Nephron progenitor cell (in vitro differentiated cells): ENCODE data around the gene PNKD.

Experiments used
- DNase-seq: peaks from one replicate; pipeline ENCODE4 v3.0.0; 2021
- H3K27ac Mint-ChIP-seq: 2 replicates; pipeline ENCODE4 v1.8.0; 2021; ENCODE audit warnings: mild to moderate bottlenecking, moderate library complexity, mixed read lengths
- H3K27me3 Mint-ChIP-seq: 2 replicates; pipeline ENCODE4 v1.8.0; 2021; ENCODE audit warnings: mild to moderate bottlenecking, low read depth, mixed read lengths; ENCODE audit not compliant: poor library complexity
- H3K36me3 Mint-ChIP-seq: 2 replicates; pipeline ENCODE4 v1.8.0; 2021; ENCODE audit warnings: low read depth, mixed read lengths
- H3K4me1 Mint-ChIP-seq: 2 replicates; pipeline ENCODE4 v1.8.0; 2021; ENCODE audit warnings: mixed read lengths
- H3K4me3 Mint-ChIP-seq: 2 replicates; pipeline ENCODE4 v1.8.0; 2021; ENCODE audit warnings: mild to moderate bottlenecking, moderate library complexity, mixed read lengths
- H3K9me3 Mint-ChIP-seq: 2 replicates; pipeline ENCODE4 v1.8.0; 2021; ENCODE audit warnings: mild to moderate bottlenecking, moderate library complexity, mixed read lengths
- TF ChIP-seq, protein P1 (sequence below): fragments of 200-600 bp; sonication (generic); IDR thresholded peaks from 2 replicates; pipeline ENCODE4 v1.5.0; 2021; ENCODE audit warnings: antibody characterized with exemption

The PNKD gene

DNA sequence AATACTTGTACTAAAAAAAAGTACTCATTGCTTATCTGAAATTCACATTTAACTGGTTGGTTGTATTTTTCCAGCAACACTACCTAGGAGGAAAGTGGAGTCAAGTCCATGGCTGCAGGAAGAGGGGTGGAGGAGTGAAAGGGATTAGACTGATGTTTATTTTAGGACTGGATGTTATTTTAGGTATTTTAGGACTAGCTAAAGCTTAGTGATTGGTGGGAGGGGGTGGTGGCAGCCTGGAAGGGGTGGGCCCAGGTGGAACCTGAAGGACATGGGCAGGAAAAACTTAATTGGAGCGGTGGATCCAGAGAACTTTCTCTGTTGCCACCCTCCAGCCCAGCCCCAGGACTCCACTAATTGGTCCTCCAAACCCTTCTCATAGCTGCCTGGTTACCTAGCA lies 25.9 kb downstream of the PNKD start:
- peaks cover 70% of the 10 kb centered on the region for H3K4me1 Mint-ChIP-seq
- no peak for DNase-seq
- TF ChIP-seq, protein P1, sequence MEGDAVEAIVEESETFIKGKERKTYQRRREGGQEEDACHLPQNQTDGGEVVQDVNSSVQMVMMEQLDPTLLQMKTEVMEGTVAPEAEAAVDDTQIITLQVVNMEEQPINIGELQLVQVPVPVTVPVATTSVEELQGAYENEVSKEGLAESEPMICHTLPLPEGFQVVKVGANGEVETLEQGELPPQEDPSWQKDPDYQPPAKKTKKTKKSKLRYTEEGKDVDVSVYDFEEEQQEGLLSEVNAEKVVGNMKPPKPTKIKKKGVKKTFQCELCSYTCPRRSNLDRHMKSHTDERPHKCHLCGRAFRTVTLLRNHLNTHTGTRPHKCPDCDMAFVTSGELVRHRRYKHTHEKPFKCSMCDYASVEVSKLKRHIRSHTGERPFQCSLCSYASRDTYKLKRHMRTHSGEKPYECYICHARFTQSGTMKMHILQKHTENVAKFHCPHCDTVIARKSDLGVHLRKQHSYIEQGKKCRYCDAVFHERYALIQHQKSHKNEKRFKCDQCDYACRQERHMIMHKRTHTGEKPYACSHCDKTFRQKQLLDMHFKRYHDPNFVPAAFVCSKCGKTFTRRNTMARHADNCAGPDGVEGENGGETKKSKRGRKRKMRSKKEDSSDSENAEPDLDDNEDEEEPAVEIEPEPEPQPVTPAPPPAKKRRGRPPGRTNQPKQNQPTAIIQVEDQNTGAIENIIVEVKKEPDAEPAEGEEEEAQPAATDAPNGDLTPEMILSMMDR, result no peak
- no peaks in the 10 kb centered on the region for H3K36me3 Mint-ChIP-seq
- no peak overlapping the region for H3K4me3 Mint-ChIP-seq
- H3K9me3 Mint-ChIP-seq, result no peaks in the 10 kb centered on the region
- peaks cover 15% of the 10 kb centered on the region for H3K27me3 Mint-ChIP-seq
- no peak overlapping the region for H3K27ac Mint-ChIP-seq

DNA sequence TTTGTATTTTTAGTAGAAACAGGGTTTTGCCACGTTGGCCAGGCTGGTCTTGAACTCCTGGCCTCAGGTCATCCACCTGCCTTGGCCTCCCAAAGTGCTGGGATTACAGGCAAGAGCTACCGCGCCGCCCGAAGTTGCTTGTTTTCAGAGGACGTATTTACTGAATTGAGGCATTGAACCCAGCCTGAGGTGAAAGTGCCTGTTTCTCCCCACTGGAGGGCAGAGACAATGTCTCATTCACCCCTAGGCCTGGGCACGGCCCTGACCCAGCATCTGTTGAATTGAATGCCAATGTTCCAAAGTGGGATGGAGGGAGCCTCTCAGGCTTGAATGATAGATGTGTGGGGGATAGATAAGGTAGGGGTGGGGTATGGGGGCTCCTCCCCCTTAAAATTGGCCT lies 26.5 kb downstream of the PNKD start:
- no peaks in the 10 kb centered on the region for H3K36me3 Mint-ChIP-seq
- peaks cover 71% of the 10 kb centered on the region for H3K4me1 Mint-ChIP-seq
- TF ChIP-seq, protein P1, result no peak
- DNase-seq, result no peak
- no peaks in the 10 kb centered on the region for H3K9me3 Mint-ChIP-seq
- peaks cover 15% of the 10 kb centered on the region for H3K27me3 Mint-ChIP-seq
- H3K4me3 Mint-ChIP-seq, result no peak overlapping the region
- H3K27ac Mint-ChIP-seq, result no peak overlapping the region

DNA sequence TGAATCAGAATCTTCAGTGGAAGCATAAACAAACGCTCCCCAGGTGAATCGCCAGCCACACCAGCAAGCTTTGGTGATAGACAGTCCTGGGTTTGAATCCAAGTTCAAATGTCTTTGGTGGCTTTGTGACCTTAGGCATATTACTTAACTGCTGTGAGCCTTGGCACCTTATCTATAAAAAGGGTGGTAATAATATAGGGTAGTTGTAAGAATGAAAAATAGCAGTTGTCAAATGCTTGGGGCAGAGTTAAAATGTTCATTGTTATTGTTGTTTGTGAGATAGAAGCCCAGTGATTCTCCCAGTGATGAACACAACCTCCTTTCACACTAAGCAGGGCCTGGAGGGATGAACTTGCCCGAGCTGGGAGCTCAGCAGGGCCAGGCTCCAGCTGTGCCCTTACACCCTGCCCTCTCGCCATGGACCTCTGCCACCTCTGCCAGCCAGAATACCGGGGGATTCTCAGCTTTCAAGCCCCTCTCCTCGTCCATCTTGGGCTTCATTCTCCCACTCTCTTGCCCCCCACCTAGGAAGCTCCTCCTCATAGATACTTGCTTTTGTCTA lies 28.1 kb downstream of the PNKD start:
- Mint-ChIP-seq H3K27me3 (peaks cover 9% of the 10 kb centered on the region), H3K27ac (peak overlapping the region; percentile 3)

DNA sequence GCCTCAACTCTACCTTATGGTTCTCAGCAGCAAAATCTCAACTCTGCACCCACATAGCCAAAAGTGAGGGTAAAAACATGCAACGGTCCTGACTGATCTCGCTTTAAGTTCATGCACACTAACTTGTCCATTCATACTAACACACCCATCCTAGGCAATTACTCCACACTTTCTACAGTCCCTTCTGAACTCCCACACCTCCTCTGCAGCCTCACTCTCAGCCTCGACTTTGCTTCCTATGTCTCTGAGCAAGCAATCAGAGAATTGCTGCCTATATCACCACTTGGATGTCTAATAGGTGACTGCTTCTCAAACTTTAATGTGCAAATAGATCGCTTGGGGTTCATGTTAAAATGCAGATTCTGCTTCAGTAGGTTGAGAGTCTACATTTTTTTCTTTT lies 29.8 kb downstream of the PNKD start:
- Mint-ChIP-seq H3K27ac (no peak overlapping the region), H3K36me3 (no peaks in the 10 kb centered on the region), H3K4me1 (peaks cover 49% of the 10 kb centered on the region), H3K4me3 (no peak overlapping the region), H3K27me3 (no peaks in the 10 kb centered on the region), H3K9me3 (no peaks in the 10 kb centered on the region)
- TF ChIP-seq, protein P1, result no peak
- no peak for DNase-seq

More for the DNA sequence above, 28.1 kb downstream of the PNKD start:
- TF ChIP-seq, protein P1, result no peak
- H3K9me3 Mint-ChIP-seq, result no peaks in the 10 kb centered on the region
- no peak for DNase-seq
- H3K4me3 Mint-ChIP-seq, result no peak overlapping the region
- H3K36me3 Mint-ChIP-seq, result no peaks in the 10 kb centered on the region
- H3K4me1 Mint-ChIP-seq, result peaks cover 66% of the 10 kb centered on the region

DNA sequence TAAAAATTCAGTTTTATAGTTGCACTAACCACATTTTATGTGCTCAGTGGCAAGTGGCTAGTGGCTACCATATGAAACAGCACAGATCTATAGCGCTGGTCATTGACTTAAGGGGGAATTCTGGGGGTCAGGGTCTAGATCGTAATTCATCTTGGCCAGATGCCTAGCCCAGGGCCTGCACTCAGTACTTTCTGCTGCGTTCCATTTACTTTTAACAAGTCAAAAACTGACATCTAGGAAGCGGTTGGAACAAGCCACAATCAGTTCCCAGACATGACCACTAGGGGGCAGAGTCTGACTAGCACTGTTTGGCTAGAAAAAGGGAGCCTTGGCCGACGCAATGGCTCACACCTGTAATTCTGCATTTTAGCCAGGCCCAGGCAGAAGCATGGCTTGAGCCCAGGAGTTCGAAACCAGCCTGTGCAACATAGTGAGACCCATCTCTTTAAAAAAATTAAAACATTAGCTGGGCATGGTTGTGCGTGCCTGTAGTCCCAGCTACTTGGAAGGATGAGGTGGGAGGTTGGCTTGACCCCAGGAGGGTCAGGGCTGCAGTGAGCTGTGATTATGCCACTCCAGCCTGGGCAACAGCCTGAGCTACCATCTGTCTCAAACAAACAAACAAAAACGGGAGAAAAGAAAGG lies 31.0 kb downstream of the PNKD start:
- TF ChIP-seq, protein P1, result peak; percentile 92
- H3K9me3 Mint-ChIP-seq, result peaks cover 5% of the 10 kb centered on the region
- DNase-seq, result peak; percentile 89
- H3K27ac Mint-ChIP-seq, result no peak overlapping the region
- H3K4me1 Mint-ChIP-seq, result peaks cover 40% of the 10 kb centered on the region
- H3K4me3 Mint-ChIP-seq, result no peak overlapping the region
- no peaks in the 10 kb centered on the region for H3K36me3 Mint-ChIP-seq
- H3K27me3 Mint-ChIP-seq, result peaks cover 6% of the 10 kb centered on the region

DNA sequence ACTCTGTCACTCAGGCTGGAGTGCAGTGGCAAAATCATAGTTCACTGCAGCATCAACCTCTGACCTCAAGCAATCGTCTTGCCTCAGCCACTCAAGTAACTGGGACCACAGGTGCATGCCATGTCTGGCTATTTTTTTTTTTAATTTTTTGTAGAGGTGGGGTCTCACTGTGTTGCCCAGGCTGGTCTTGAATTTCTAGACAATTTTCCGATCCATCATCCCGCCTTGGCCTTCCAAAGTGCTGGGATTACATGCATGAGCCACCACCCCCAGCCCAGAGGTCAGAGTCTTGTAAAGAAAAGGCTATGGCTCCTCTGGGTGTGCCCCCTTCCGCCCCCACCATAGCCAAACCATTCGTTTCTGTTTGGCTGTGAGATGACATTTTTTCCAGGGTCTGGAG lies 35.1 kb downstream of the PNKD start:
- no peaks in the 10 kb centered on the region for H3K36me3 Mint-ChIP-seq
- peaks cover 8% of the 10 kb centered on the region for H3K9me3 Mint-ChIP-seq
- TF ChIP-seq, protein P1, result no peak
- peaks cover 14% of the 10 kb centered on the region for H3K4me1 Mint-ChIP-seq
- H3K27me3 Mint-ChIP-seq, result peaks cover 6% of the 10 kb centered on the region
- no peak overlapping the region for H3K27ac Mint-ChIP-seq
- DNase-seq, result no peak
- H3K4me3 Mint-ChIP-seq, result no peak overlapping the region
